HUES6 (cell line): Measurements from ENCODE around the gene TDRD12.
"Not testable (repeated sequence)": the region's sequence is repeated elsewhere in the genome, so short reads cannot be mapped to it uniquely, and the experiment has no call there.

Experiments
- H3K27ac ChIP-seq: 2 replicates; pipeline ENCODE4 v1.7.0; 2013; ENCODE audit warnings: low read depth, mild to moderate bottlenecking, low read length, inconsistent platforms
- H3K27me3 ChIP-seq: 2 replicates; pipeline ENCODE4 v1.6.1; 2013; ENCODE audit warnings: low read length; ENCODE audit not compliant: control insufficient read depth, insufficient read depth
- H3K36me3 ChIP-seq: 2 replicates; pipeline ENCODE4 v1.6.1; 2013; ENCODE audit warnings: low read length; ENCODE audit not compliant: control insufficient read depth, insufficient read depth
- H3K4me1 ChIP-seq: 2 replicates; pipeline ENCODE4 v1.6.1; 2013; ENCODE audit warnings: low read length; ENCODE audit not compliant: control insufficient read depth, insufficient read depth
- H3K4me3 ChIP-seq: 2 replicates; pipeline ENCODE4 v1.5.1; 2013; ENCODE audit warnings: low read depth, low read length
- H3K9ac ChIP-seq: one replicate; pipeline ENCODE4 v1.6.1; 2013; ENCODE audit warnings: mild to moderate bottlenecking, low read length
- H3K9me3 ChIP-seq: 2 replicates; pipeline ENCODE4 v1.6.1; 2013; ENCODE audit warnings: low read depth, low read length; ENCODE audit not compliant: control insufficient read depth, insufficient read depth

TDRD12 gene

DNA sequence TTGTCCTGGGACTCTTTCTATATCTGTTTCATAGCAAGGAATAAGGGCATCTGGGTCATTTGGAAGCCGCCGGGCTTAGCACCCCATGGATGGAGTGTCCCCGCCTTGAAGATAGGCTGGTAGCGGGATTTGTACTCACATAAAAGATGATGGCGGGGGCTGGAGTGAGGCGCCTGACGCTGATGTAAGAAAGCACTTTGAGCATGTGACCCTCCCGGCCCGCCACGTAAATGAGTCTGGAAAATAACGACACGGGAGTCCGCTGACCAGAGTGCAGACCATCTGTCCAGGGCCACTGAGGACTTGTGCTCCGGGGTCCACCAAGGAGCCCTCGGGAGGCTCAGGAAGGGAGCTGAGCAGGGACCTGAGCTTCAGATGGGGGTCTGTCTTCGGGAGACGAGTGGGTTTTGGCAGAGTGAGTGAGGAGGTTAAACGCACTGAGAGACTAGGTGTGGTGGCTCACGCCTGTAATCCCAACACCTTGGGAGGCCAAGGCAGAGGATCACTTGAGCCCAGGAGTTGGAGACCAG lies 124.2 kb downstream of the TDRD12 start:
- H3K4me1 ChIP-seq: no peaks in the 10 kb centered on the region
- H3K27me3 ChIP-seq: no peaks in the 10 kb centered on the region
- no peak overlapping the region for H3K4me3 ChIP-seq
- H3K9ac ChIP-seq: no peak overlapping the region
- H3K9me3 ChIP-seq: peaks cover 7% of the 10 kb centered on the region
- no peaks in the 10 kb centered on the region for H3K36me3 ChIP-seq
- no peak overlapping the region for H3K27ac ChIP-seq

DNA sequence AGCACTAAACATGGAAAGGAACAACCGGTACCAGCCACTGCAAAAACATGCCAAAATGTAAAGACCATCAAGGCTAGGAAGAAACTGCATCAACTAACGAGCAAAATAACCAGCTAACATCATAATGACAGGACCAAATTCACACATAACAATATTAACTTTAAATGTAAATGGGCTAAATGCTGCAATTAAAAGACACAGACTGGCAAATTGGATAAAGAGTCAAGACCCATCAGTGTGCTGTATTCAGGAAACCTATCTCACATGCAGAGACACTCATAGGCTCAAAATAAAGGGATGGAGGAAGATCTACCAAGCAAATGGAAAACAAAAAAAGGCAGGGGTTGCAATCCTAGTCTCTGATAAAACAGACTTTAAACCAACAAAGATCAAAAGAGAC lies 128.5 kb downstream of the TDRD12 start:
- not testable (repeated sequence) for H3K9ac ChIP-seq, H3K4me3 ChIP-seq, H3K27ac ChIP-seq, H3K4me1 ChIP-seq, H3K36me3 ChIP-seq, H3K27me3 ChIP-seq, H3K9me3 ChIP-seq

DNA sequence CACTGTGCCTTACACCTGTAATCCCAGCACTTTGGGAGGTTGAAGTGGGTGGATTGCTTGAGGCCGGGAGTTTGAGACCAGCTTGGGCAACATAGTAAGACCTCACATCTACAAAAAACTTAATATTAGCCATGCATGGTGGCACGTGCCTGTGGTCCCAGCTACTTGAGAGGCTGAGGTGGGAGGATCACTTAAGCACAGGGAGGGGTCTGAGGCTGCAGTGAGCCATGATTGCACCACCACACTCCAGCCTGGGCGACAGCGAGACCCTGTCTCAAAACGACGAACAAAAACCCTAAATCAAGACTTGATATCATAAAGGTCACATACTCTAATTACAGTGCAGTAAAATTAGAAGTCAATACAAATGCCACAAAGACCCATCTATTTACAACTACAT lies 132.6 kb downstream of the TDRD12 start:
- H3K4me3 ChIP-seq: no peak overlapping the region
- H3K36me3 ChIP-seq: no peaks in the 10 kb centered on the region
- no peak overlapping the region for H3K9ac ChIP-seq
- H3K4me1 ChIP-seq: no peaks in the 10 kb centered on the region
- no peak overlapping the region for H3K27ac ChIP-seq
- H3K27me3 ChIP-seq: no peaks in the 10 kb centered on the region
- H3K9me3 ChIP-seq: no peaks in the 10 kb centered on the region

GRCh38 chr19:32856818-32857217 lies 137.3 kb downstream of the TDRD12 start:
- not testable (repeated sequence) for H3K9me3 ChIP-seq, H3K9ac ChIP-seq, H3K27me3 ChIP-seq, H3K4me1 ChIP-seq, H3K27ac ChIP-seq, H3K36me3 ChIP-seq, H3K4me3 ChIP-seq

DNA sequence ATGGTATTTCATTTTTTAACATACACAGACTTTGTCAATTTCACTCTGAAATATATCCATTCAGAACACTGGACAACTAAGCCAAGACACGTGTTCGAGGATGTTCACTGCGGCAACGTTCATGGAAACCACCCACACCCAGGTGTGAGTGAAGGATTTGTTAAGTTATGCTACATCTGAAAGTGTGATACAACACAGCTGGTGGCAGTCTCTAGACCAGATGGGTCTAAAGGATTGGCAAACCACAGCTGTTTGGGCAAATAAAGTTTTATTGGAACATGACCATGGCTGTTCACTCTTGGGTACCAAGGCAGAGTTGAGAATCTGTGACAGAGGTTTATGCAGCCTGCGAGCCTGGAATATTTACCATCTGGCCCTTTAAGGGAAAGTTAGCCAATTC lies 138.0 kb downstream of the TDRD12 start:
- Histone ChIP-seq H3K9ac (no peak overlapping the region), H3K4me3 (no peak overlapping the region), H3K27me3 (no peaks in the 10 kb centered on the region), H3K4me1 (no peaks in the 10 kb centered on the region), H3K9me3 (no peaks in the 10 kb centered on the region), H3K27ac (no peak overlapping the region), H3K36me3 (no peaks in the 10 kb centered on the region)

DNA sequence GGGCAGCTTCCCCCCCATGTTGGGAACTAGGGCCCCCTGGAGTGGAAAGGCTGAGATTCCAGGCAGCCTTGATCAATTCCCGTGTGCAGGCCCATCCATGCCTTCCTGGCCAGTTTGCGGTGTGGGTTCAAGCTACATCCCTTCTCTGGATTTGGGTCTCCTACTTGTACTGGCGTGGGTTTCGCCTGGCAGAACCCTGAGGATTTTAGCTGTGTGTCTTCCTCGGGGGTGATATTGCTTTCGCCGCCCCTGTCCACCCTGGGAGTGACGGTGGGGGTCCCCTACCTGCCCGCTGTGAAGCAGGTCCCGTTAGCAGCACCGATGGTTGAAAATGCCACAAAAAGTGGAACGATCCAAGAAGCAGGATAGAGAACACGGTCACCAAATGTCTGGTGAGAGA lies 138.6 kb downstream of the TDRD12 start:
- H3K36me3 ChIP-seq: no peaks in the 10 kb centered on the region

GRCh38 chr19:32858559-32858958 lies 139.0 kb downstream of the TDRD12 start:
- no peak overlapping the region for H3K9ac ChIP-seq
- no peak overlapping the region for H3K4me3 ChIP-seq
- no peaks in the 10 kb centered on the region for H3K36me3 ChIP-seq
- H3K27ac ChIP-seq: no peak overlapping the region
- no peaks in the 10 kb centered on the region for H3K9me3 ChIP-seq
- no peaks in the 10 kb centered on the region for H3K27me3 ChIP-seq
- H3K4me1 ChIP-seq: no peaks in the 10 kb centered on the region

More for the DNA sequence above, 138.6 kb downstream of the TDRD12 start:
- no peaks in the 10 kb centered on the region for H3K4me1 ChIP-seq
- no peak overlapping the region for H3K27ac ChIP-seq
- H3K4me3 ChIP-seq: no peak overlapping the region
- H3K9ac ChIP-seq: no peak overlapping the region
- H3K27me3 ChIP-seq: no peaks in the 10 kb centered on the region
- H3K9me3 ChIP-seq: no peaks in the 10 kb centered on the region

GRCh38 chr19:32859591-32859990 lies 140.0 kb downstream of the TDRD12 start:
- Histone ChIP-seq H3K9ac (no peak overlapping the region), H3K36me3 (no peaks in the 10 kb centered on the region), H3K27ac (no peak overlapping the region), H3K9me3 (no peaks in the 10 kb centered on the region), H3K4me3 (no peak overlapping the region), H3K27me3 (no peaks in the 10 kb centered on the region), H3K4me1 (no peaks in the 10 kb centered on the region)

DNA sequence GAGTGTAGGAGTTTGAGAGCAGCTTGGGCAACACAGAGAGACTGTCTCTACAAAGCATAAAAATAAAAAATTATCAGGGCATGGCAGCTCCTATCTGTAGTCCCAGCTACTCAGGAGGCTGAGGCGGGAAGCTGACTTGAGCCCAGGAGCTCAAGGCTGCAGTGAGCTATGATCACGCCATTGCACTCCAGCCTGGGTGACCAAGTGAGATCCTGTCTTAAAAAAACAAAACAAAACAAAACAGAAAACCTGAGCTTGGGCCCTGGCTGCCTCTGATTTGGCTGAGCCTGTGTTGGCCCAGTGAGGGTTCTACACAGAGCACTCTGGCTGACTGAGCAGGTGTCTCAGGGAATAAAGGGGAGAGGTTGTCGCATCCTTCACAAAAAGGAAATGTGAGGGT lies 142.0 kb downstream of the TDRD12 start:
- H3K4me3 ChIP-seq: no peak overlapping the region
- H3K4me1 ChIP-seq: no peaks in the 10 kb centered on the region
- H3K9me3 ChIP-seq: no peaks in the 10 kb centered on the region
- no peak overlapping the region for H3K27ac ChIP-seq
- H3K27me3 ChIP-seq: no peaks in the 10 kb centered on the region
- no peaks in the 10 kb centered on the region for H3K36me3 ChIP-seq
- no peak overlapping the region for H3K9ac ChIP-seq

- Histone ChIP-seq H3K4me3 (no peak overlapping the region), H3K27me3 (no peaks in the 10 kb centered on the region), H3K4me1 (no peaks in the 10 kb centered on the region)
Measured at GRCh38 chr19:32862173-32862572, 142.6 kb downstream of the TDRD12 start.

DNA sequence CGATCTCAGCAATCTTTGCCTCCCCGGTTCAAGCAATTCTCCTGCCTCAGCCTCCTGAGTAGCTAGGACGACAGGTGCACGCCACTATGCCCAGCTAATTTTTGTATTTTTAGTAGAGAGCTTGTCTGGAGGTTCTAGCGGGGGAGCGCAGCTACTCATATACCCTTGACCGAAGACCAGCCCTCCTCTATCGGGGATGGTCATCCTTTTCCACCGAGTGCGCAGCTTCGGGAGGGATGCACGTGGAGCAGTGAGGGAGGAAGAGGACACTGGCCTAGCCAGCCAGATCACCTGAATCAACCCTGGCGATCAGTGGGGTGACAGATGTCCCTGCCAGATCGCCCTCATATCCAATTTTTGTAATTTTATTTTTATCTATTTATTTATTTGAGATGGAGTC lies 143.2 kb downstream of the TDRD12 start:
- Histone ChIP-seq H3K27me3 (no peaks in the 10 kb centered on the region), H3K9me3 (no peaks in the 10 kb centered on the region), H3K36me3 (no peaks in the 10 kb centered on the region), H3K9ac (no peak overlapping the region), H3K27ac (no peak overlapping the region), H3K4me1 (no peaks in the 10 kb centered on the region), H3K4me3 (no peak overlapping the region)

More at GRCh38 chr19:32862173-32862572, 142.6 kb downstream of the TDRD12 start:
- Histone ChIP-seq H3K9ac (no peak overlapping the region), H3K9me3 (no peaks in the 10 kb centered on the region), H3K36me3 (no peaks in the 10 kb centered on the region), H3K27ac (no peak overlapping the region)

DNA sequence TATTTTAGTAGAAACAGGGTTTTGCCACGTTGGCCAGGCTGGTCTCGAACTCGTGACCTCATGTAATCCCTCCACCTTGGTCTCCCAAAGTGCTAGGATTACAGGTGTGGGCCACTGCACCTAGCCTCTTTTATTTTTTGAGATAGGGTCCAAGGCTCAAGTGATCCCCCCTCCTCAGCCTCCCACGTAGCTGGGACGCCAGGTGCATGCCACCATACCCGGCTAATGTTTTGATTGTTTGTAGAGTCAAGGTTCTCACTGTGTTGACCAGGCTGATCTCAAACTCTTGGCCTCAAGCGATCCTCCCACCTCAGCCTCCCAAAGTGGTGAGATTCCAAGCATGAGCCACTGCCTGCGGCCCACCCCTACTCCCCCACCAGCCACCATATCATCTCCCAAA lies 143.7 kb downstream of the TDRD12 start:
- Histone ChIP-seq H3K4me3 (no peak overlapping the region), H3K9me3 (no peaks in the 10 kb centered on the region), H3K4me1 (no peaks in the 10 kb centered on the region), H3K27ac (no peak overlapping the region), H3K9ac (no peak overlapping the region), H3K27me3 (no peaks in the 10 kb centered on the region), H3K36me3 (no peaks in the 10 kb centered on the region)
